Hindlimb muscle (tissue), 1 donor: Measurements from ENCODE around the gene DUOXA2. TPM values are rescaled to one million over a fixed set of nuclear protein-coding genes. Genes with fewer than 3 reads are reported as not detected.
"Not testable (repeated sequence)": the region's sequence is repeated elsewhere in the genome, so short reads cannot be mapped to it uniquely, and the experiment has no call there.

Experiments used
- DNase-seq: peaks from one replicate; pipeline ENCODE4 v3.0.0-alpha.2; 2013
- polyA plus RNA-seq: library from polyadenylated mRNA; unstranded; fragments of 120-200 nt; gene quantifications from one replicate; pipeline ENCODE4 v1.2.1, GENCODE V29; 2013; ENCODE audit not compliant: insufficient read length

Gene DUOXA2
- polyA plus RNA-seq, 1 donor: not detected

DNA sequence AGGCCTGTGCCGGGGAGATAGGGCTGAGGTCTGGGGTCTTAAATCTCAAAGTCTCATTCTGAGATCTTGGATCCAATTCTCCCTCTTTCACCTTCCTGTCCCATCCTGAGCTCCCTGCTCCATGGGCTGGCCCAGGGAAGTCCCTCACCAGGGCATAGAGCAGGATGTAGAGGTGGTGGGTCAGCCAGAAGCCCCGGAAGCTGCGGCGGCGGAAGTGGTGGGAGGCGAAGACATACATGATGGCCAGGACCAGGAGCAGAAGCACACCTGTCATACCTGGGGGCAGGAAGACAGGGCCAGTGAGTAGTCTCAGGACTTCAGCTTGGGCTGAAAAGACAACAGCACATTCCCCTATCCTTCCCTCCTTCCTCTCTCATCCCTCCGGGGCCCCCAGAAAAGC lies 16.7 kb upstream of the DUOXA2 start:
- DNase-seq: no peak

DNA sequence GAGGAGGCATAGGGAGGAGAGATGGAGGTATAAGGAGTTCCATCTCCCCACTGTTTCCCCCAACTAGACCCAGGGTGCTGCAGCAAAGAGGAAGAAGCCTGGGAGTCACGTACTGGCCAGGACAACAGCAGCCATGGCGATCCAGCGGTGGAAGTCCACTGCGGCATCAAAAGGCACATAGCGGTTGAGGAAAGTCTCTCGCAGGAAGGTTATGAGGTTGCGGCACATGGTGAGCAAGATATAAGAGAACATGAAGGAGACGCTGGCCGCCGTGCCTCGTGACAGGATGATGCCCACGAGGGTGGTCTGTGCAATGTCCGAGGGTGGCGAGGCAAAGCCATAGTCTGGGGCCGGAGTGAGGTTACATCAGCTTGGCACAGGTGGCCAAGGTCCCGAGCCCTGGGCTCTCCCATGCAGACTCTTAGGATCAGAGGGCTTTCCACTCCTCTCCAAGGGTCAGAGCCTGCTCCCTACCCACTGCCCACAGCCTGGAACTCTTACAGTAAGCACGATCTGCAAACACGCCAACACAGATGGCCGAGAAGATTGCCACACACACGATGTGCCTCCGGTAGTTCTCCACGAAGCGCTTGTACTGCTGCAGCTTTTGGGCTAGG lies 14.5 kb upstream of the DUOXA2 start:
- no peak for DNase-seq

DNA sequence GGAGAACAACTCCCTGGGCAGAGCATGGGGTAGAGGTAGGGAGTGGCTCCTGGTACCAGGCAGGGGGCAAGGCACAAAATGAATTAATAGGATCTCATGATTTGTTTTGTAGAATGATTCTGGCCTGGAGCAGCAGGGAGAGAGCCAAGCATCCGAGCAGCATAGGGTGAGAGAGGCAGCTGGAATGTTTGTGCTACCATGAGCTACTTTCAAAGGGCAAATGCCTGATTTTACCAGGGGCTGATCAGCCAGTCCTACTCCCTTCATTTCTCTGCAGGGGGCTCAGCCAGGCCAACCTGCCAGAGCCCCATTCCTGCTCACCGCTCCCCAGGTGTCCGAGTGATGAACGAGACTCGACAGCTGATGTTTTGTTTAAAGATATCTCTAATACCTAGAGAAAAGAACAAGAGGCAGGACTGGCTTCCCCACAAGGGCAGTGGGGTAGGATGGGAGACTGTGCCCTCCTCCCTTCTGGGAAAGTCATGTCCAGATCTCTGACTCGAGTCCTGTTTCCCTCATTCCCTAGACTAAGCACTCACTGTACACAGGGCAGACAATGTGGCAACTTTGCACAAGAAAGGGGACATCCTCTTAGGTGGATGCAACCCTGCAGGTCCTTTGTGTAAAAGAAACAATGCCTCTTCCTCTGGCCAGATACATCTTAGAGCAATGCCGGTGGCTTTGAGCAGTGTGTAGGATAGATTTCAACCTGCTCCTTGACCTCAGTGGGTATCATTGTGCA lies 13.1 kb upstream of the DUOXA2 start:
- DNase-seq: no peak

DNA sequence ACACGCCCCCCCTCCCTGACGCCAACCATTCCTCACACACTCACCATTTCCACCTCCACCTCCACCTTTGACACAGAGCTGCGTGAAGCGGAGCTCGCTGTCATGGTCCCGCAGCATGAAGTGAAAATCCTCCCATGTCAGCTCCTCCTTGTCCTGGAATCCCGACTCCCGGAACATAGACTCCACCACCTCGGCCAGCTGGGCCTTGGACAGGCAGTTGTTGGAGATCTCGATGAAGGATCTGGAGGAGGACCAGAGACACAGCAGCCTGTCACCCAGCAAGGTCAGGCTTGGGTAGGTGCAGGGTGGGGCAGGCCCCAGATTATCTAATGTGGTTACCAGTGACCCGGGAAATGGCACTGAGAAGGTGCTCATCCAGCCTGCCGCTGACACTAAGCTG lies 12.4 kb upstream of the DUOXA2 start:
- no peak for DNase-seq

DNA sequence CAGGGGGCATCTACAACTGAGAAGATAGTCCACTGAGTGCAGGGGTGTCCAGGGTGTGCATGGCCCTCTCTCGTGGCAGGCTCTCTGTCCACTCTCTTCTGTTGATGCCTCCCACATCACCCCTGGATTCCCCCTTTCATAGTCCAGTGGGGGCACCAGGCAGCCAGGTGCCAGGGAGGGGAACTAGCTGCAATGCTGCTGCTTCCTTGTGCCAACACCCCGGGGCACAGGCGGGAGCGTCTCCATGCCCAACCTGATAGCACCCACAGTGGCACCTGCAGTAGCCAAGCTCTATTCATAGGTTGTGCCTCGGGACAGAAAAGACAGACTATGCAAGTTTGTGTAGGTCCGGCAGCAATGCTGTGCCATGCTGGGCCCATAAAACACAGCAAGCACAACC lies 11.9 kb upstream of the DUOXA2 start:
- DNase-seq: no peak

DNA sequence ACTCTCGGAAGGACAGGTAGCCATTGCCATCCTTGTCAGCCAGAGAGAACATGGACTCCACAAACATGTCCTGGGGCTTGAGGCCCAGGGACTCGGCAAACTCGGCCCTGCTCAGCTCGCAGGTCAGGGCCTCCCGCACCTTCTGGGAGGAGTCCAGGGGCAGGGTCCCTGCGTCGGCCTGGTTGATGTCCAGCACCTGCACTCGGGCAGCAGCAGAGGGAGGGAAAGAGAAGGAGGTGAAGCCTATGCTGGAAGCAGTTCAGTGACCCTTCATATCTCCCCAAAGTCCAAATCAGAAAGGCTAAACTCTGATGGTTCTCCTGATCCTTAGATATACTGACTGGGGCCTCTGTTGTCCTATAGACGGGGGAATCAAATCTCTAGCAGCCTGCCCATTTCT lies 10.0 kb upstream of the DUOXA2 start:
- DNase-seq: not testable (repeated sequence)

DNA sequence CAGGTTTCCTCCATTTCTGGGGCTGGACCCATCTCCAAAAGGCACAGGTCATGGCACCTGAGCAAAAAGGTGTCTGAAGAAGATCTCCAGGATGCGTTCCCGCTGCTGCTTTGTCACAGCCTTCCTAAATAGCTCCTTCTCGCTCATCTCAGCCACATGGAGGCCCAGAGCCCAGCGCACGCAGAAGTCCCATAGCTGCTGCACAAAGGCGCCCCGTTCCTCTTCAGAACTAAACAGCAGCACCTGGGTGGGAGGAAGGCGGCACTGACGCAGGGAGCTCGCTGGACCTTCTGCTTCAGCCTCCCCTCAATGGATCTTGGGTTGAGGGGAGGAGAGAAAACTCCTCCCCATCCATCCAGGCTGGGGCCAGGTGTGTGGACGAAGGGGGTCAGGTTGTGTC lies 8.5 kb upstream of the DUOXA2 start:
- no peak for DNase-seq

DNA sequence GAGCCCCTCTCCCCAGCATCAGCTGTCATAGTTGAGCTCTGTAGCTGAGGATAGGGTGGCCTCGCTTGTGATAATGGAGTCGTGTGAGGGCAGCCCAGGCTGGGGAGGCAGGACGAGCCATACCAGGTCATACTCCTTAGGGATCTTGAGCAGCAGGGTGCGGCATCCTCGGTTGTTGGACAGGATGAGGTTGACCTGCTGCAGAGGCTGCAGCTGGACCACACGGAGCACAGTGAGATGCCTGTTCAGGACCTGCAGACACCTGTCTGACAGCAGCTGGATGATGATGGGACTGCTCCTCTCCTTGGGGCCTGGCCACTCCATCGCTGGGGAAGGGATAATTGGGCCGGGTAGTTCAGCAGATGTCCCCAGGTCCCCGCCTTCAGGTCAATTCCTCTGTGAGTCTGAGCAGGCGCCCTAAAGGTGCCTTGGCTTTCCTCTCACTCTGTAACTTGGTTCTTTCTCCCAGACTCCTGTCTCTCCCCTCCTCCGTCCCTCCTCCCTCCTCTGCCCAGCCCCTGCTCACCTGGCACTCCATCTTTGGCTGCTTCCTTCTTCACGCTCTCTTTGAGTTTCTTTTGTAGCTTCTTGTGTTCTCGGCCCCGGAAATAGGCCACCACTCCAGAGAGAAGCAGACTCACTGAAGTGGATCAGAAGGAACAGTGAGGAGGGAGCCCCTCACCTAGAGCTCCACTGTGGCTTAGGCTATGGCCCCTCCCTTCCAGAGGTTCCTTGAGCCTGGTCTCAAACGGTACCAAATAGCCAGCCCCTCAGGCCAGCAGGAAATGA lies 7.9 kb upstream of the DUOXA2 start:
- no peak for DNase-seq

DNA sequence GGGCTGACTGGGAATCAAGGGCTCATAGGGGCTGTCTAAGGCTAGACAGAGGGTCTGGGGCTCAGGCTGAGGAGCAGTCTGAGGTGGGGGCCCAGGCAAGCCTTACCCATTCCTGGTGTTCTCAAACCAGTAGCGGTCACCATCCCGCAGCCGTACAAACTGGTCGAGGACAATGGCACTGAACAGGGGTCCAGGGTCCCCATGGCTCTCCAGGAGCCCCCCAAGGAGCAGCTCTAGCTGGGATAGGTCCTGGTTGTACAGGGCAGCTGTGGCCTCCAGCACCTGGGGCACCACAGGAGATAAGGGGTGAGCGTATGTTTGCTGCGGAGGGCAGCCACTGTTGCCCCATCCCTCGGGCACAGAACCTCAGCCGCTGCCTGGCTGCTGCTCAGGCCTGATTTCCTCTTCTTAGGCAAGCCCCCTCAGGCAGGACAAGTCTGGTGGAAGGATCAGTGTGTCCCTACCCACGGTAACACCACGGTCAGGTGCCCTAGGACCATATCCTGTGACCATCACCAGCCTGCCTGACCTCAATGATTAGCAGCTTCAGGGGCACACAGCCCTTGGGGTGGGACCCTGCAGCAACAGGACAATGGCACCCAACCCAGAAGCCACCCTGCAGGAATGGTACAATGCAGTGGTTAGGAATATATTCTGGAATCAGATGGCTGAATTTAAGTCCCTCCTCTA lies 6.0 kb upstream of the DUOXA2 start:
- DNase-seq: no peak

DNA sequence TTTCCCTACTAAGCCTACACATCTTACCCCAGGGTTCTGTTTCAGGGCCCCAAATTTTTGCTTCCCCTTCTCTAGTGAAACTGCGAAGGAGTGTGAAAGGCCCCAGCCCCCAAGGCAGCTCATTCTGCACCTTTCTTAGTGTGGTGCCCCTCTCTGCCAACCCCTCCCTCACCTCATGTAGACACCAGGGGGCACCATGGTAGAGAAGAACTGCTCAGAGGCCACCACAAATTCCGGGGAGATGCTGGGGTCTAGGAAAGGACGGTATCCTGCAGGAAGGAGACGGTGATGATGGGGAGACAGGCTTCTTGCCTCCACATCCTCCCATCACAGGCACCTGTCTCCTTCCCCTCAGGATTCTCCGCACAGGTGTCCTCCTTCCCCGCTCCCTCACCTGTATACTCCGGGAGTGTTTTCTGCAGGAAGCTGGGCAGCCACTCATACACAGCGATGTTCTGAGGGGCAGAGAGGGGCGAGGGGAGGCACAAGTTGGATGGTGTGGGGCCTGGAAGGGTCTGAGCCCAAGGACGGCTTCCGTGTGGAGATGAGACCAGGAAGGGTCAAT lies 3.8 kb upstream of the DUOXA2 start:
- no peak for DNase-seq

DNA sequence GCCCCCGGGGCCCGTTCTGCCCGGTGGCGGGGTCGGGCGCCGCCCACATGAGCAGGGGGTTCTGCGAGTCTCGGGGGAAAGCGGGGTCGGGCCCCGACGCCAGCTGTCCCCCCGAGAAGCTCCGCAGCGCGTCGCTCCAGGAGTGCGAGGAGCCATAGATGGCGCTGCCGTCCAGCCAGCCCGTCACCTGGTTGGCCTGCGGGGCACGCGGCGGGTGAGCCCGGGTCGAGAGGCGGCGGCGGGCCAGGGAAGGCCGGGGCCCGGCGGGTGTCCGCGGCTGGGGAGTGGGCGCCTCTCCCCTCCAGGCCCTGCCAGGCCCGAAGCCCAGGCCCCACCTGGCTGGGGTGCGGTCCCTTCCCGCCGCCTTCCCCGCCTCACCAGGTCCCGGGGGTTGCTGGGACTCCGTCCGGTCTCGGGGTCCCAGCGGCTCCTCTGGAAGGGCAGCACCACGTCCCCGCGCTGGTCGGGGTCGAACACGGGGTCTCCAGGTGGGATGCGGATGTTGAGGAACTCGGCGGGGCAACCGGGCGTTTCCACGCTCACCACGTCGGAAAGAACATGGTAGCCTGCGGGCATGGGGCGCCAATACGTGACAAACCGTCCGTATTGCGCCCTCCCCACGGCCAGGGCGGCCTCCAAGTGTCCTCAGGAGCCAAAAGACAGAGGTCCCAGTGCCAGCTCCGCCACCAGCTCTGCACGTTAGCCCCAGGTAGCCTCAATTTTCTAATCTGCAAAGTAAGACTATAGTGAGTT lies 2.6 kb upstream of the DUOXA2 start:
- DNase-seq: no peak

DNA sequence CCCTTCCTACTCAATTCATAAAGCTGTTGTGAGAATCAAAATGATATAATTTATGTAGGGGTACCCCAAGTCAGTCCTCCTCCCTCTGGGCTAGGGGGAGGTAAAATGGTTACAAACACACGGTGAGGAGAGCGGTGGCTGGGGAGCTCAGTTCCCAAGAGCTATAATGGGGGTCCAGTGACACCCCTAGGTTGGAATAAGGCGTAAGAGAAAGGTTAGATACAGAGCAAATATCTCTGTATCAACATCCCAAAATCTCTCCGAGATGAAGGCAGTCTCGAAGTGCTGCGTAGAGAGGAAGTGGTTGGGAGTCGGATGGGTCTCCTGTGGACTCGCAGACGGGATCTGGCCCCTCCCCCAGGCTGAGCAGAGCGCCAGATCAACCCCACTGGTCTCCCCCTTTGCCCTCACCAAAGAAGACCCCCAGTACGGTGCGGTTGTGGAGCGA lies 2.0 kb upstream of the DUOXA2 start:
- no peak for DNase-seq

DNA sequence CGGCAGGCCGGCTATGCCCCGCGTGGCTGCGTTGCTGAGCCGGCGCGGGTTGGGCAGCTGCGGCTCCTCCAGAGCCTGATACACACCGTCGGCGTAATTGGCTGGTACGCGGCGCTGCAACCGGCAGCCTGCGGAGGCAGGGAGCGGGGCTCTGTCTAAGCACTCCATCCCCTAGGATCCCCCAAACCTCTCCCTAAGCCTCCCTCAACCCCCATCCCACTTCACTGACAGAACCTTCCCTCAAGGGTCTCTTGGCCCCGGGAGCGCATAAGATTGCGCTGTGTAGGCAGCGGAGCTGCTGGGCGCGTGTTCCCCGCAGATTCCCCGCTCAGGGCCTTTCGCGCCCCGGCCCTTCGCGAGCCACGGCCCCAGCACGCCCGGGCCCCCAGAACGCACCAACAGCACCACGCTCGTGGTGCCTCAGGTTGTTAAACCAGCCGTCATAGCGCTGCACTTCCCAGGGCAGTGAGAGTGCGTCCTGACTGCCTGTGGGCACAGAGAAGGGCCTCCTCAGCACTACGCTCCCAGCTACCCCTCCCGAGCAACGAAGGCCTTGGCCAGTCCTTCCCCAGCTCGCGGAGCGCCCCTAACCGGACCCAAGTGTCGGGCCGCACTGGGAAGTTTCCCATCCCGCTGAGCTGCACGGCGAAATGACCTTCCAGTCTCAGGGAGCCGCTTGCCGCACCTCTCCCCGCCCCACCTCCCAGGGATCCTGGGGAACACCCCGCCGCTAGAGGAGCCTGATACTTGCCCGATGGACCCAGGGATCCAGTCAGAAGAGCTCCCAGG lies 1.3 kb upstream of the DUOXA2 start:
- DNase-seq: no peak

DNA sequence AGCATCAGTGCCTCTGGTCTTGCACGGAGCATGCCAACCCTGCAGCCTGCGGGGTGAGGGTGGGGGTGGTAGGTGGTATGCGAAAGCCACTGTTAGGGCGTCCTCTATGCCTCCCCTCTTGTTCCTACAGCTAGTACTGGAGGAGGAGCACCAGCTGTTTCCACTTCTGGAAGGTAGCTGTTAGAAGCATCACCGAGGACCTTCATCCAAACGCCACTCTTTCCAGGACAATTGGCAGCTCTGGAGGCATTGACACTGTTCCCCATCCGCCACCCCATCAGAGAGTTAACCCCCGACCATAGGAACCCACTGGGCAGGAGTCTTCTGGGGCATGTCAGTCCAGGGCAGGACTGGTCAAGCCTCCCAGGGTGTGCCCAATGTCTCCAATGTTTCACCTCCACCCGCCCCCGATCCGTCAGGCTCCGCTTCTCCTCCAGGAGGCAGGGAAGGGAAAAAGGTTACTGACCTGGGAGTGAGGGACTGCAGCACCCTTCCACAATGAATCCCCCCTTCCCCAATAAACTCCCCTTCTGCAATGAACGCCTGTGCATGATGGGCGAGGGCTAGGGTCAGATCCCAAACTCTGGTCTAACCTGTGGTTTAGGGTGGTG lies 641 bp upstream of the DUOXA2 start:
- DNase-seq: no peak

DNA sequence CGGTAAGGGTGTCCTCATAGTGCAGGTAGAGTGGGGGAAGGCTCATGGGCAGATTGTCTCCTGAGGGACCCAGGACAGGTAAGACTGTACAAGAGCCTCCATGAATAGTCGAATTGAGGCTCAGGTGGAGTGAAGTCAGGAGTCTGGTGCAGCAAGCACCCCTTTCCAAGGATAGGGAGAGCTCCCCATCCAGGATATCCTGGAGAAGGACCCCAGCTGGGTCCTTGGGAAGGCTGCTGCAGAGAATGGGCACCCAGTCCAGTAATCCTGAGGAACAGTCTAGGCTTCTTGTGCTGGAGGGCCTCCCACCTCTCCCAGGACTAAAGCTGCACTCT lies 592 bp downstream of the DUOXA2 start:
- no peak for DNase-seq

DNA sequence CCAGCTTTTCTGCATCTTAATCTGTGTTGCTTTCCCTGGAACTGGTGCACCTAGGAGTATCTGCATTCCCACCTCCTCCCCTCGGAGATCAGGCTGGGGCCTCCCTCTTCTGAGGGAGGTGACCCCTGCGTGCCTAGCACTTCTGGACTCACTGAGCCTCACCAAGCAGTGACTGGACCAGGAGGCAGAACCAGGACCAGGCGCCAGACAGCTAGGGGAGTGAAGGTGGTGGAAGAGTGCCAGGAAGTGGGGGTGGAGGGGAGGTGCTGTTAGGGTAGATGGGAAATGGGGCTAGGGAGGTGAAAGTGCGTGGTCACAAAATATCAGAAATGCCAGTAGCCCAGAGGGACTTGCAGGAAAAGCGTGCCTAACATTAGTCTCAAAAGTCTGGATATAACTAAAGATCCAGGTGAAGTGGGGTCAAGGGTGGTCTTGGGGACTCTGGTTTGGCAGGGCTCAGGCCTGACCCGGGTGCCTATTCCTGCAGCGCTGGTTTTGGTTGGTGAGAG lies 1.2 kb downstream of the DUOXA2 start:
- no peak for DNase-seq

DNA sequence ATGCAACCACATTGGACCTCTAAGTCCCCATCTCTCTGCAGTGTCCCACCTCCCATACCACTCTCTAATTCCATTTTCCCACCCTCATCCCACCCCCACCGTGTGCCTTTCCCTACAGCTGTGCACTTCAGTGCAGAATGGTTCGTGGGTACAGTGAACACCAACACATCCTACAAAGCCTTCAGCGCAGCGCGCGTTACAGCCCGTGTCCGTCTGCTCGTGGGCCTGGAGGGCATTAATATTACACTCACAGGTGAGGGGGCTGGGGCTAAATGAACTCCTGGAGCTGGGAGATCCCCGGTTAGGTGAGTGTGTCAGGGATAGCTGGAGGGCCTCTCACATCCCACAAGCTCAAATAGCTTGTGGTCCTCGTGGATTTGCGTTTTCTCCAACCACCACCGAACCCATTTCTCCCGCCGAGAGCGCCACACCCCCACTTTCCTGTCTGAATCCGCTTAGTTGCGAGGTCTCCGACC lies 1.9 kb downstream of the DUOXA2 start:
- no peak for DNase-seq

DNA sequence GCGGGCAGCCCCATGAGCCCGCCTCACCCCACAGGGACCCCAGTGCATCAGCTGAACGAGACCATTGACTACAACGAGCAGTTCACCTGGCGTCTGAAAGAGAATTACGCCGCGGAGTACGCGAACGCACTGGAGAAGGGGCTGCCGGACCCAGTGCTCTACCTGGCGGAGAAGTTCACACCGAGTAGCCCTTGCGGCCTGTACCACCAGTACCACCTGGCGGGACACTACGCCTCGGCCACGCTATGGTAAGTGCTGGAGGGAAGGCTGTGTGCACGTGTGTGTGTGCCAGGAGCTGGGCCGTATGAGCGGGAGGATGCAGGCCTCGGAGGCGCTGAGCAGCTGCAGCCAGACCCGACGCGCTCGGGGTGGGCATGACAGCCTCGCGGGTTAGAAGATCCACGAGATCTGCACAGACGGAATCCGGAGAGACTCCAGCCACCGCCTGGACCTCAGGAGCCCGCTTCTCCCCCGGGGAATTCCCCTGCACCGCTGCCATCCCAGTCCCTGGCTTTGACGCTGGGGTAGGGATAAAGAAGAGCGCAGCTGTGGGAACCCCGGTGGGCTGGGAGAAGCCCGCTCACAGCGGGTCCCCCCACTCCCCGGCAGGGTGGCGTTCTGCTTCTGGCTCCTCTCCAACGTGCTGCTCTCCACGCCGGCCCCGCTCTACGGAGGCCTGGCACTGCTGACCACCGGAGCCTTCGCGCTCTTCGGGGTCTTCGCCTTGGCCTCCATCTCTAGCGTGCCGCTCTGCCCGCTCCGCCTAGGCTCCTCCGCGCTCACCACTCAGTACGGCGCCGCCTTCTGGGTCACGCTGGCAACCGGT lies 2.6 kb downstream of the DUOXA2 start:
- DNase-seq: no peak

DNA sequence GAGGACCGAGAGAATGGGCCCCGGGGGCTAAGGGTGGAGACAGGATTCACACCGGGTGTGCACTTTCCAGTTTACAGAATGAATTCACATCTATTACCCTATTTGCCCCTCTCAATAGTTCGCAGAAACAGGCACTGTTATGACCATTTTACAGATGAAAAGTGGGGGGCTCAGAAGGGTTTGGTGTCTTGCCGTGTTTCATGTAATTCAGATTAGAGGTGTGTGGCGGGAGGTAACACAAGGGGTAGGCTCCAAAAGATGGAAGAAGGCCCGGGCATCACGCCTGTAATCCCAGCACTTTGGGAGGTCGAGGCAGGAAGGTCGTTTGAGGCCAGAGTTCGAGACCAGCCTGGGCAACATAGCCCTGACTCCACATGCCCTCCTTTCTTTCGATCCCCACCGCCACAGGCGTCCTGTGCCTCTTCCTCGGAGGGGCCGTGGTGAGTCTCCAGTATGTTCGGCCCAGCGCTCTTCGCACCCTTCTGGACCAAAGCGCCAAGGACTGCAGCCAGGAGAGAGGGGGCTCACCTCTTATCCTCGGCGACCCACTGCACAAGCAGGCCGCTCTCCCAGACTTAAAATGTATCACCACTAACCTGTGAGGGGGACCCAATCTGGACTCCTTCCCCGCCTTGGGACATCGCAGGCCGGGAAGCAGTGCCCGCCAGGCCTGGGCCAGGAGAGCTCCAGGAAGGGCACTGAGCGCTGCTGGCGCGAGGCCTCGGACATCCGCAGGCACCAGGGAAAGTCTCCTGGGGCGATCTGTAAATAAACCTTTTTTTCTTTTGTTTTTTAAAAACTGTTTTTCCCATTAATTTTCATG lies 3.4 kb downstream of the DUOXA2 start:
- DNase-seq: no peak
